GM23338 (cell line): Measurements from ENCODE around the gene RABL3. TPM values are rescaled to one million over a fixed set of nuclear protein-coding genes. Genes with fewer than 3 reads are reported as not detected.

Experiments
- ATAC-seq: fragments of 200-7000 bp; cut with Tn5 transposase; 3 replicates; pipeline ENCODE4 v1.9.1; 2020
- DNase-seq: peaks from one replicate; pipeline ENCODE4 v3.0.0-alpha.2; 2015; ENCODE audit warnings: low spot score
- H2AFZ ChIP-seq: fragments of 200-600 bp; sonication (generic); 2 replicates; pipeline ENCODE4 v1.8.0; 2016; ENCODE audit warnings: antibody characterized with exemption, mild to moderate bottlenecking, moderate library complexity
- H3F3A ChIP-seq: fragments of 200-600 bp; sonication (generic); replicated peaks from 2 replicates; pipeline ENCODE4 v1.8.0; 2017; ENCODE audit warnings: antibody characterized with exemption, mixed run types, low read depth
- H3K27ac ChIP-seq: fragments of 200-600 bp; sonication (generic); 2 replicates; pipeline ENCODE4 v1.6.1; 2016; ENCODE audit warnings: low read depth
- H3K27me3 ChIP-seq: fragments of 200-600 bp; sonication (generic); 2 replicates; pipeline ENCODE4 v1.8.0; 2016; ENCODE audit warnings: mild to moderate bottlenecking, mixed run types, moderate library complexity; ENCODE audit not compliant: insufficient read depth
- H3K36me3 ChIP-seq: fragments of 200-600 bp; sonication (generic); 2 replicates; pipeline ENCODE4 v1.8.0; 2016; ENCODE audit warnings: mild to moderate bottlenecking; ENCODE audit not compliant: insufficient read depth
- H3K4me1 ChIP-seq: fragments of 200-600 bp; sonication (generic); 2 replicates; pipeline ENCODE4 v1.8.0; 2016; ENCODE audit warnings: mild to moderate bottlenecking, moderate library complexity; ENCODE audit not compliant: insufficient read depth
- H3K4me2 ChIP-seq: fragments of 200-600 bp; sonication (generic); 2 replicates; pipeline ENCODE4 v1.7.1; 2017; ENCODE audit warnings: mixed run types
- H3K4me3 ChIP-seq: fragments of 200-600 bp; sonication (generic); 2 replicates; pipeline ENCODE4 v1.6.1; 2016; ENCODE audit warnings: mixed run types
- H3K79me2 ChIP-seq: fragments of 200-600 bp; sonication (generic); replicated peaks from 2 replicates; pipeline ENCODE4 v1.8.0; 2017; ENCODE audit warnings: mild to moderate bottlenecking; ENCODE audit not compliant: insufficient read depth
- H3K9me2 ChIP-seq: fragments of 200-600 bp; sonication (generic); 2 replicates; pipeline ENCODE4 v1.8.0; 2017; ENCODE audit not compliant: insufficient read depth
- H4K20me1 ChIP-seq: fragments of 200-600 bp; sonication (generic); replicated peaks from 2 replicates; pipeline ENCODE4 v1.8.0; 2017; ENCODE audit warnings: mild to moderate bottlenecking; ENCODE audit not compliant: insufficient read depth
- H3K27ac Mint-ChIP-seq: 2 replicates; pipeline ENCODE4 v1.8.0; 2020; ENCODE audit warnings: inconsistent platforms, mild to moderate bottlenecking, moderate library complexity, mixed read lengths
- H3K27me3 Mint-ChIP-seq: 3 replicates; pipeline ENCODE4 v1.8.0; 2022; ENCODE audit warnings: low read depth, mild to moderate bottlenecking, moderate library complexity, mixed read lengths, inconsistent platforms; ENCODE audit not compliant: insufficient read depth, poor library complexity
- H3K36me3 Mint-ChIP-seq: 3 replicates; pipeline ENCODE4 v1.8.0; 2021; ENCODE audit warnings: low read depth, mild to moderate bottlenecking, inconsistent platforms, moderate library complexity, mixed read lengths
- H3K4me1 Mint-ChIP-seq: 3 replicates; pipeline ENCODE4 v1.8.0; 2020; ENCODE audit warnings: mild to moderate bottlenecking, inconsistent platforms, mixed read lengths
- H3K4me3 Mint-ChIP-seq: 3 replicates; pipeline ENCODE4 v1.8.0; 2021; ENCODE audit warnings: moderate library complexity, mild to moderate bottlenecking, inconsistent platforms, mixed read lengths
- H3K9me3 Mint-ChIP-seq: 3 replicates; pipeline ENCODE4 v1.8.0; 2020; ENCODE audit warnings: moderate library complexity, mild to moderate bottlenecking, inconsistent platforms, mixed read lengths
- CREB1 ChIP-seq: fragments of 250-450 bp; sonication (Bioruptor Pico); IDR thresholded peaks from 2 replicates; pipeline ENCODE4 v1.5.0; 2020; ENCODE audit warnings: low read depth, mild to moderate bottlenecking, moderate library complexity
- CTCF ChIP-seq, 2 experiments: fragments of 200-600 bp in 1 of 2; sonication (generic) in 1 of 2; conservative IDR thresholded peaks; 2 replicates each; pipeline versions ENCODE4 v1.5.1 to v1.6.1; 2016 to 2017; ENCODE audit warnings: antibody characterized with exemption in 2 of 2, low read depth in 2 of 2, mild to moderate bottlenecking in 2 of 2, moderate library complexity in 1 of 2
- ETS1 ChIP-seq: IDR thresholded peaks from 2 replicates; pipeline ENCODE4 v1.6.1; 2016; ENCODE audit warnings: antibody characterized with exemption
- EZH2 ChIP-seq: fragments of 200-600 bp; sonication (generic); IDR thresholded peaks from one replicate; pipeline ENCODE4 v1.8.0; 2017; ENCODE audit warnings: antibody characterized with exemption, mild to moderate bottlenecking, low read depth; ENCODE audit not compliant: unreplicated experiment
- EZH2phosphoT487 ChIP-seq: fragments of 200-600 bp; sonication (generic); IDR thresholded peaks from one replicate; pipeline ENCODE4 v1.8.1; 2018; ENCODE audit warnings: antibody characterized with exemption; ENCODE audit not compliant: unreplicated experiment
- JUNB ChIP-seq: IDR thresholded peaks from one replicate; pipeline ENCODE4 v1.6.1; 2016; ENCODE audit warnings: antibody characterized with exemption; ENCODE audit not compliant: unreplicated experiment
- NANOG ChIP-seq: IDR thresholded peaks from 2 replicates; pipeline ENCODE4 v1.6.1; 2016; ENCODE audit warnings: antibody characterized with exemption, borderline replicate concordance
- POLR2AphosphoS5 ChIP-seq: IDR thresholded peaks from 2 replicates; pipeline ENCODE4 v1.6.1; 2016; ENCODE audit warnings: antibody characterized with exemption, low read depth
- STAT1 ChIP-seq: IDR thresholded peaks from one replicate; pipeline ENCODE4 v1.6.1; 2016; ENCODE audit warnings: antibody characterized with exemption; ENCODE audit not compliant: unreplicated experiment
- ZNF114 ChIP-seq: fragments of 250-450 bp; sonication (Bioruptor Pico); IDR thresholded peaks from 2 replicates; pipeline ENCODE4 v1.5.0; 2020; ENCODE audit warnings: mild to moderate bottlenecking, moderate library complexity
- ZNF331 ChIP-seq: fragments of 250-450 bp; sonication (Bioruptor Pico); IDR thresholded peaks from 2 replicates; pipeline ENCODE4 v1.5.0; 2020; ENCODE audit warnings: low read depth, mild to moderate bottlenecking, moderate library complexity
- ZNF462 ChIP-seq: fragments of 250-450 bp; sonication (Bioruptor Pico); IDR thresholded peaks from 2 replicates; pipeline ENCODE4 v1.5.0; 2020; ENCODE audit warnings: mild to moderate bottlenecking, moderate library complexity
- polyA plus RNA-seq: library from polyadenylated mRNA; unstranded; fragments of >200 nt; fragmentation: Nextera tagmentation; extraction: Ambion mirVana; gene quantifications from 2 replicates; pipeline ENCODE4 v1.2.1, GENCODE V29; 2016
- total RNA-seq: library from RNA; depleted of rRNA; stranded (reverse); fragments of >200 nt; shearing (Covaris generic); gene quantifications from 2 replicates; pipeline ENCODE4 v1.2.3, GENCODE V29; 2014
- TF ChIP-seq, protein P1 (sequence below): IDR thresholded peaks from one replicate; pipeline ENCODE4 v1.6.1; 2018; ENCODE audit warnings: antibody characterized with exemption; ENCODE audit not compliant: unreplicated experiment

RABL3 gene
- total and polyA plus RNA-seq, 2 experiments from 2014 or later, result 7.8 to 9.8 TPM

- Histone ChIP-seq H3K79me2 (peaks cover 24% of the 10 kb centered on the region), H3K27me3 (no peaks in the 10 kb centered on the region), H3K4me3 (no peak overlapping the region), H3K36me3 (peaks cover 12% of the 10 kb centered on the region; the same call in 1 of the 2 replicates), H3K4me1 (peaks cover 9% of the 10 kb centered on the region; the same call in 1 of the 2 replicates), H3F3A (no peaks in the 10 kb centered on the region), H2AFZ (no peak overlapping the region), H4K20me1 (peaks cover 2% of the 10 kb centered on the region; the same call in 1 of the 2 replicates), H3K27ac (no peak overlapping the region), H3K9me2 (no peaks in the 10 kb centered on the region), H3K4me2 (no peak overlapping the region)
- no peak for ATAC-seq
- TF ChIP-seq STAT1 (no peak), EZH2 (no peak), CTCF (conservative IDR thresholded peaks at IDR 0.05; ENCODE audit: low read depth in 2 of 2) (no peak), POLR2AphosphoS5 (no peak), ZNF114 (CRISPR knock-in tag) (no peak), ETS1 (no peak), JUNB (no peak), EZH2phosphoT487 (no peak), ZNF462 (CRISPR knock-in tag) (no peak), CREB1 (no peak), ZNF331 (CRISPR knock-in tag) (no peak), NANOG (no peak)
- TF ChIP-seq, protein P1, sequence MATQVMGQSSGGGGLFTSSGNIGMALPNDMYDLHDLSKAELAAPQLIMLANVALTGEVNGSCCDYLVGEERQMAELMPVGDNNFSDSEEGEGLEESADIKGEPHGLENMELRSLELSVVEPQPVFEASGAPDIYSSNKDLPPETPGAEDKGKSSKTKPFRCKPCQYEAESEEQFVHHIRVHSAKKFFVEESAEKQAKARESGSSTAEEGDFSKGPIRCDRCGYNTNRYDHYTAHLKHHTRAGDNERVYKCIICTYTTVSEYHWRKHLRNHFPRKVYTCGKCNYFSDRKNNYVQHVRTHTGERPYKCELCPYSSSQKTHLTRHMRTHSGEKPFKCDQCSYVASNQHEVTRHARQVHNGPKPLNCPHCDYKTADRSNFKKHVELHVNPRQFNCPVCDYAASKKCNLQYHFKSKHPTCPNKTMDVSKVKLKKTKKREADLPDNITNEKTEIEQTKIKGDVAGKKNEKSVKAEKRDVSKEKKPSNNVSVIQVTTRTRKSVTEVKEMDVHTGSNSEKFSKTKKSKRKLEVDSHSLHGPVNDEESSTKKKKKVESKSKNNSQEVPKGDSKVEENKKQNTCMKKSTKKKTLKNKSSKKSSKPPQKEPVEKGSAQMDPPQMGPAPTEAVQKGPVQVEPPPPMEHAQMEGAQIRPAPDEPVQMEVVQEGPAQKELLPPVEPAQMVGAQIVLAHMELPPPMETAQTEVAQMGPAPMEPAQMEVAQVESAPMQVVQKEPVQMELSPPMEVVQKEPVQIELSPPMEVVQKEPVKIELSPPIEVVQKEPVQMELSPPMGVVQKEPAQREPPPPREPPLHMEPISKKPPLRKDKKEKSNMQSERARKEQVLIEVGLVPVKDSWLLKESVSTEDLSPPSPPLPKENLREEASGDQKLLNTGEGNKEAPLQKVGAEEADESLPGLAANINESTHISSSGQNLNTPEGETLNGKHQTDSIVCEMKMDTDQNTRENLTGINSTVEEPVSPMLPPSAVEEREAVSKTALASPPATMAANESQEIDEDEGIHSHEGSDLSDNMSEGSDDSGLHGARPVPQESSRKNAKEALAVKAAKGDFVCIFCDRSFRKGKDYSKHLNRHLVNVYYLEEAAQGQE, result no peak
- H3K4me1 Mint-ChIP-seq, result peaks cover 18% of the 10 kb centered on the region
- H3K27ac Mint-ChIP-seq, result no peak overlapping the region
- H3K36me3 Mint-ChIP-seq, result peaks cover 37% of the 10 kb centered on the region
- no peak overlapping the region for H3K4me3 Mint-ChIP-seq
- H3K27me3 Mint-ChIP-seq, result no peaks in the 10 kb centered on the region
- no peak for DNase-seq
- H3K9me3 Mint-ChIP-seq, result no peaks in the 10 kb centered on the region
These were observed 33.1 kb upstream of the RABL3 start for GRCh38 chr3:120775411-120775810.
